GM21576 (cell line): ENCODE results near the gene ZNF3.

ENCODE experiments used
- ATAC-seq: cut with Tn5 transposase; IDR thresholded peaks from one replicate; pipeline ENCODE4 v1.9.1; 2021; ENCODE audit warnings: mild to moderate bottlenecking, moderate library complexity; ENCODE audit not compliant: unreplicated experiment

ZNF3 gene

DNA sequence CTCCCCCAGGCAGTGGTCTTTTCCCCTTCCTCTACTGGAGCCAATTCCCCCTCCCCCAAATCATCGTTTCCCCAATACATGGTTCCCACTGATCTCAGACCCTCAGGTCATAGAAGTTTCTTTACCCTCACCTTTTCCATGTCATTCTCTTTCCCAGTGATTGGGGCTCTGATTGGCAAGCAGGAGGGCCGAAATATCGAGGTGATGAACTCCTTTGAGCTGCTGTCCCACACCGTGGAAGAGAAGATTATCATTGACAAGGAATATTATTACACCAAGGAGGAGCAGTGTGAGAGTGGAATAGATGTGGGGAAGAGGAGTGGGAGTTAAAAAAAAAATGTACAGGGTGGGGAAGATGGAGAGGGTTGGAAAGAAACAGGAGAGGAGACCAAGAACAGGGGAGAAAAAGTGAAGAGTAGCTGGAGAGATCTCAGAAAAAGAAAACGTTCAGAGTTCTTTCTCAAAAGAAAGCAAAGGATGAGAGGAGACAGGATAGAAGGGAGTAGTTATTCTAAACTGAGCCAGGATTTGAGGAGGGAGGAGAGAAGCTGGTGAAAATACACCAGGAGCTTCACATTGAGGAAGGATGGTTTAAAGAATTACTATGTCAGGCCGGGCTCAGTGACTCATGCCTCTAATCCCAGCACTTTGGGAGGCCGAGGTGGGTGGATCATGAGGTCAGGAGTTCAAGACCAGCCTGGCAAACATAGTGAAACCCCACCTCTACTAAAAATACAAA lies 8.1 kb upstream of the ZNF3 start:
- no peak for ATAC-seq

- ATAC-seq, result no peak
Measured at GRCh38 chr7:100088621-100089457, 7.3 kb upstream of the ZNF3 start, which contains the start of gene COPS6. TSS of gene COPS6 (plus strand) at chr7:100088969. CDS start at chr7:100088991, 22 bp downstream.

GRCh38 chr7:100088095-100088620 lies 6.6 kb upstream of the ZNF3 start:
- ATAC-seq, result no peak

DNA sequence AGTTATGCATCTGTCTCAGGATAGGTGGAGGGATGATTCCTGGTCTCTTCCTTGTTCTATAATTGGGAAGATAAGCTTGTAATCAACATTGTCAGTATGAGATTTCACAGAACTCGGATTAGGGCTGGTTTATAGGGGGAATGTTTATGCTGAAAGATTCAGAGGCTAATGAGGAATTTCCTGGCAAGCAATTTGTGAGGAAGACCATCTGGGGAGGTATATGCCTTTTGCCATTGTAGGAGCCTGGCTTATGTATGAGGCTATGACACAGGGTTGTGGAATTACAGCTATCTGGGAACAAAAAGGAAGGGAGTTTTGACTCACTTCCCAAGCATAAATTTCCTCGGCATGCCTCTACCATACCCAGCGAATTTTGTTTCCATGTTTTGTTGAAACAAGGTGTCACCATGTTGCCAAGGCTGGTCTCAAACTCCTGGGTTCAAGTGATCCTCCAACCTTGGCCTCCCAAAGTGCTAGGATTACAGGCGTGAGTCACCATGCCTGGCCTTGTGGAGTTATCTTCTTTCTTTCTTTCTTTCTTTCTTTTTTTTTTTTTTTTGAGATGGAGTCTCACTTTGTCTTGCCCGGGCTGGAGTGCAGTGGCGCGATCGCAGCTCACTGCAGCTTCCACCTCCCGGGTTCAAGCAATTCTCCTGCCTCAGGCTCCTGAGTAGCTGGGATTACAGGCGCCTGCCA lies 5.7 kb upstream of the ZNF3 start:
- ATAC-seq, result no peak

DNA sequence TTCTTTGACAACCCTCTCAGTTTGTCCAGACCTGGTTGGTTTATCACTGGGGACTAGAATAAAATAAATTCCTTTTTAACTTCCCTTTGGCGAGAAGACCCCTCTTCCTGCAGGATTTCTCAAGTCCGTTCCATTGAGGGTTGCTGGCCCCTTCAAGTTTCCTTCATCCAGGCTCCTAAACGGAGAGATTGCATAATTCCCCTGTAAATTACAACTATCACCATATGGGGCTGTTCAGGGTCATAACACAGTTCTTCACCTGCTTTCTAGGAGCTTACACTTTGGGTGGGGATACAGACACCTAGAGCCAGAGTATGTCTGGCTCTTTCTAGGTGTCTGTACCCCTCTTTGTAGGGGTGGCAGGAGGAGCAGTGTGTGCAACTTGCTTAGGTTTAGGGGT lies 4.0 kb upstream of the ZNF3 start:
- no peak for ATAC-seq

GRCh38 chr7:100082978-100083377 lies 1.5 kb upstream of the ZNF3 start:
- no peak for ATAC-seq

DNA sequence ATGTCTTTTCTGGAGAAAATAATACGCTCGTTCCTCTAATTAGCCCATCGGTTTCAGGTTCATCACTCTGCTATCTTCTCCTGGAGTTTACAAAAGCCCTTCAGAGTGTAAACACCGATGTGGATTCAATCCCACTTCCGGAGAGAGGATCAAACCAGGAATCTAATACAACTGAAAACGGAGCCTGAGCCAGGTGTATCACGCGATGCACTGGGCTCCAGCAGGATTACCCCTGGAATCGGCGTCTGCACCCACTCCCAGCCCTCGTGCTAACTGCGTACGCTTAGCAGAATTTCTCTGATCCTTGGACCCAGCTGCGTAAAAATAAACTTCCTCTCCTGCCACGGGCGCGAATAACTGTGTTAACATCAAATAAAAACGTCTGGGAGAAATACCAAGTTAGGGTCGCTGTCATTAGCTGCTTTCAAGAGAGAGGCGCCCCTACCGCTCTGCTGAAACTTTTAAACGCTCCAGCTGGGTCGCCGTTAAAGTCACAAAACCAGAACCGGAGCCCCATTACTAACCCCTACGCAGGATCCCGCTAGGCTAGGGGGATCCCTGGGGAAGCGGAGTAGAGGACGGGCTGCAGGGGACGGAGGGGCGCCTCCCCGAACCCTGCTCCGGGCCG lies 502 bp downstream of the ZNF3 start:
- no peak for ATAC-seq

GRCh38 chr7:100079024-100079560 lies 2.4 kb downstream of the ZNF3 start:
- ATAC-seq, result no peak

DNA sequence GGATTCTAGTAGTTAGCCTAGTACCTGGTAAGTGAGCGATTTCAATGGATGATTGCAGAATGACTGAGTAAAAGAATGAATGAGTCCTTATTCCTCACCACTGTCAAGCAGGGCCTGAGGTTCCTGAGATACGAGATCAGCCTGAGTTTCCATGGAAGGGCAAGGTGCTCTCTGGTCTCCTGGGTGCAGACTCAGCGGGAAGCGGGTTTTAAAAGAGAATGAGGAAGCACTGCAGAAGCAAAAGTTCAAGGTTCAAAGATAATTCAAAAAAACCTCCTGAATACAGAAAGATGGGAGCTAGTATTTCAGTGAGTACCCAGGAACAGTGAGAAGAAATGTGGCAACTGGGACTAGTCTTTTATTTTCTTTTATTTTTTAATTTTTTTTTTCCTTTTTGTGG lies 4.3 kb downstream of the ZNF3 start:
- no peak for ATAC-seq

- ATAC-seq, result no peak
Measured at GRCh38 chr7:100075418-100075817, 6.1 kb downstream of the ZNF3 start.

DNA sequence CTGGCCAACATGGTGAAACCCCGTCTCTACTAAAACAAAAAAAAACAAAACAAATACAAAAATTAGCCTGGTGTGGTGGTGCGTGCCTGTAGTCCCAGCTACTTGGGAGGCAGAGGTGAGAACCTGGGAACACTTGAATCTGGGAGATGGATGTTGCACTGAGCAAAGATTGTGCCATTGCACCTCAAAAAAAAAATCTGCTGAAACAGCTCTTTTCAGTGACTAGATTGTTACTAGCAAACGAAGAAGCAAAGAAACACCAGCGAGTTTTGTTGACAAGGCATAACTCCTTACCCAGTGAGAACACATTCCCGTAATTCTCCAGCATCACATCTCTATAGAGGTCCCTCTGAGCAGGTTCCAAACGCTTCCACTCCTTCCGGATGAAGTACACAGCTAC lies 6.7 kb downstream of the ZNF3 start:
- ATAC-seq, result no peak

GRCh38 chr7:100072462-100072861 lies 9.1 kb downstream of the ZNF3 start:
- no peak for ATAC-seq

DNA sequence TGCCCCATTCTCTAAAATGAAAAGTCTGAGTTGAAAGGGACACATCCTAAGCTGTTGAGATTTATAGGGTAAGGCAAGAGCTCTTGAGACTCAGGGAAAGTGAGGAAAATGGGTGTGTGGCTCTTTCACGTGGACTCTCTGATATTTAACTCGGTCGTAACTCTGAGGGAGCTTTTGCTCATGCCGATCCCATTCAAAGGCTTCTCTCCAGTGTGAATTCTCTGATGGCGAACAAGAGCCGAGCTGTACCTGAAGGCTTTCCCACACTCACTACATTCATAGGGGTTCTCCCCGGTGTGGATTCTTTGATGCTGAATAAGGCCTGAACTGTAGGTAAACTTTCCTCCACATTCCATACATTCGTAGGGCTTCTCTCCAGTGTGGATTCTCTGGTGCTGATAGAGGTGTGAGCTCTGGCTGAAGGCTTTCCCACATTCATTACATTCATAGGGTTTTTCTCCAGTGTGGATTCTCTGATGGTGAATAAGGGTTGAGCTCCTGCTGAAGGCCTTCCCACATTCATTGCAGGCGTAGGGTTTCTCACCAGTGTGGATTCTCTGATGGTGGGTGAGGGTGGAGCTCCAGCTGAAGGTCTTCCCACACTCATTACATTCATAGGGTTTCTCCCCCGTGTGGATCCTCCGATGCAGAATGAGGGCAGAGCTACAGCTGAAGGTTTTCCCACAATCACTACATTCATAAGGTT lies 10.4 kb downstream of the ZNF3 start:
- ATAC-seq, result no peak

GRCh38 chr7:100069991-100070390 lies 11.5 kb downstream of the ZNF3 start:
- no peak for ATAC-seq

- ATAC-seq, result no peak
Measured at GRCh38 chr7:100066953-100067352, 14.6 kb downstream of the ZNF3 start.

- no peak for ATAC-seq
Measured at GRCh38 chr7:100065452-100066186, 15.9 kb downstream of the ZNF3 start.

DNA sequence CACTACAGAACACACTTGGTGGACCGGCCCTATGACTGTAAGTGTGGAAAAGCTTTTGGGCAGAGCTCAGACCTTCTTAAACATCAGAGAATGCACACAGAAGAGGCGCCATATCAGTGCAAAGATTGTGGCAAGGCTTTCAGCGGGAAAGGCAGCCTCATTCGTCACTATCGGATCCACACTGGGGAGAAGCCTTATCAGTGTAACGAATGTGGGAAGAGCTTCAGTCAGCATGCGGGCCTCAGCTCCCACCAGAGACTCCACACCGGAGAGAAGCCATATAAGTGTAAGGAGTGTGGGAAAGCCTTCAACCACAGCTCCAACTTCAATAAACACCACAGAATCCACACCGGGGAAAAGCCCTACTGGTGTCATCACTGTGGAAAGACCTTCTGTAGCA lies 17.4 kb downstream of the ZNF3 start:
- no peak for ATAC-seq

- ATAC-seq, result no peak
Measured at GRCh38 chr7:100063376-100063775, 18.1 kb downstream of the ZNF3 start.

DNA sequence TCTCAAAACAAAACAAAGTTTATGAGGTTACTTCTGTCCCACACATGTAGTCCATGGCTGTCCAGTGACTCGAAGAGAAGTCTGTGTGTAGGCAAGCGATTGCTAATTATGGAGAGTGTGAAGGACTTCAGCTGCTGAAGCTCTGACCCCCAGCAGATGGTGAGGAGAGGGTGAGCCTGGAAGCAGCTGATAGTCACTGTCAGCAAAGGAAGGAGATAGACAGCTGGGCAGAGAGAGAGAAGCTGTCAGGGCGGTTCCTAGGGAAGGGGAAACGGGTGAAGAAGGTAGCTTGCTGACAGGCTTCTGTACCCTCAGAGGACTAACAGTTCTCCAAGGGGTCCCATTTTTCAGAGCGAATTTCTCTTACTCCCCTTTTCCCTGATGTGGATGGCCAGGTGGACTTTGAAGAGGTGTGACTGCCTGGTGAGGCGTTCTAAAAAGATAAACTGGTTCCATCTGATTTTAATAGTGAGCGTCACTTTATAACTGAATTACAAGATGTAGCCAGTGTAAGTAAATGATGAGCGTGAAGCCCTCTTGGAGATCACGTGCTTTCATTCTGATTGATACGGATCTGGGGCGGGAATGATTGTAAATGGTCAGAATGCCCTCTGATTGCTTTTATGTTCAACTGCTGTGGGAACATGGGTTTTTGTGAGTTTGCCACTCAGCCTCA lies 19.9 kb downstream of the ZNF3 start:
- ATAC-seq, result no peak
